GM21381 (cell line): ENCODE results near the gene C8G.

Experiments
- ATAC-seq: cut with Tn5 transposase; IDR thresholded peaks from one replicate; pipeline ENCODE4 v1.9.1; 2021; ENCODE audit warnings: mild to moderate bottlenecking, moderate library complexity; ENCODE audit not compliant: unreplicated experiment

C8G gene

GRCh38 chr9:136964833-136965422, 19.9 kb downstream of the C8G start:
- ATAC-seq: no peak

GRCh38 chr9:136965771-136966484, 20.9 kb downstream of the C8G start:
- no peak for ATAC-seq

GRCh38 chr9:136968333-136969127, 23.5 kb downstream of the C8G start:
- no peak for ATAC-seq

GRCh38 chr9:136969150-136969549, 24.1 kb downstream of the C8G start:
- no peak for ATAC-seq

- no peak for ATAC-seq
These were observed 24.7 kb downstream of the C8G start for GRCh38 chr9:136969774-136970173.

- ATAC-seq: no peak
These were observed 25.3 kb downstream of the C8G start for GRCh38 chr9:136970361-136970760.

- ATAC-seq: no peak
These were observed 26.7 kb downstream of the C8G start for GRCh38 chr9:136971746-136972145.

GRCh38 chr9:136972335-136972734, 27.3 kb downstream of the C8G start:
- ATAC-seq: no peak

- ATAC-seq: no peak
These were observed 27.7 kb downstream of the C8G start for GRCh38 chr9:136972743-136973142.

- ATAC-seq: no peak
These were observed 28.9 kb downstream of the C8G start for GRCh38 chr9:136973618-136974617.

GRCh38 chr9:136974817-136975535, 29.9 kb downstream of the C8G start:
- no peak for ATAC-seq

- no peak for ATAC-seq
These were observed 30.6 kb downstream of the C8G start for GRCh38 chr9:136975644-136976043.

- no peak for ATAC-seq
These were observed 32.2 kb downstream of the C8G start, which contains the start of gene PTGDS for GRCh38 chr9:136977223-136977622. TSS of gene PTGDS (plus strand) at chr9:136977504. CDS start at chr9:136977579, 75 bp downstream.

- no peak for ATAC-seq
These were observed 32.6 kb downstream of the C8G start for GRCh38 chr9:136977649-136978072.

GRCh38 chr9:136978073-136978864, 33.2 kb downstream of the C8G start:
- no peak for ATAC-seq

- no peak for ATAC-seq
These were observed 34.0 kb downstream of the C8G start for GRCh38 chr9:136978865-136979544.

- no peak for ATAC-seq
These were observed 34.9 kb downstream of the C8G start for GRCh38 chr9:136979769-136980587.
